IPS-NIHi11 (cell line): ENCODE results near the gene C12orf60.
A peak's percentile ranks its signal among the peaks of the same experiment; 100 is the strongest.

Experiments
- DNase-seq: peaks from one replicate; pipeline ENCODE4 v3.0.0; 2012; ENCODE audit warnings: mixed read lengths, low spot score

The C12orf60 gene

GRCh38 chr12:14834509-14834908 lies 31.0 kb downstream of the C12orf60 start:
- DNase-seq, result no peak

GRCh38 chr12:14836336-14837210 lies 33.1 kb downstream of the C12orf60 start:
- no peak for DNase-seq

GRCh38 chr12:14839262-14839661 lies 35.8 kb downstream of the C12orf60 start:
- no peak for DNase-seq

GRCh38 chr12:14840616-14841015 lies 37.1 kb downstream of the C12orf60 start:
- DNase-seq, result no peak

- DNase-seq, result peak; percentile 38
Observed at GRCh38 chr12:14841761-14842160, 38.3 kb downstream of the C12orf60 start.

- no peak for DNase-seq
Observed at GRCh38 chr12:14842315-14842714, 38.8 kb downstream of the C12orf60 start.

- no peak for DNase-seq
Observed at GRCh38 chr12:14843425-14843887, 40.0 kb downstream of the C12orf60 start, which contains the start of gene ART4. Gene ART4, minus strand, starts transcription at chr12:14843526. Its CDS starts 413 bp downstream, at chr12:14843113.

GRCh38 chr12:14844401-14844800 lies 40.9 kb downstream of the C12orf60 start:
- no peak for DNase-seq

- DNase-seq, result peak; percentile 72
Observed at GRCh38 chr12:14845350-14845750, 41.9 kb downstream of the C12orf60 start.

GRCh38 chr12:14846042-14846587 lies 42.6 kb downstream of the C12orf60 start:
- DNase-seq, result no peak

GRCh38 chr12:14846876-14847580 lies 43.6 kb downstream of the C12orf60 start:
- DNase-seq, result no peak

GRCh38 chr12:14849661-14850060 lies 46.2 kb downstream of the C12orf60 start:
- no peak for DNase-seq

GRCh38 chr12:14850929-14851663 lies 47.6 kb downstream of the C12orf60 start:
- no peak for DNase-seq

- DNase-seq, result peak; percentile 12
Observed at GRCh38 chr12:14852880-14853279, 49.4 kb downstream of the C12orf60 start.

GRCh38 chr12:14853961-14854360 lies 50.5 kb downstream of the C12orf60 start:
- no peak for DNase-seq

GRCh38 chr12:14854586-14855183 lies 51.2 kb downstream of the C12orf60 start:
- DNase-seq, result no peak

GRCh38 chr12:14858513-14858912 lies 55.0 kb downstream of the C12orf60 start:
- DNase-seq, result no peak

- no peak for DNase-seq
Observed at GRCh38 chr12:14860490-14860889, 57.0 kb downstream of the C12orf60 start.

- DNase-seq, result no peak
Observed at GRCh38 chr12:14868916-14869506, 65.5 kb downstream of the C12orf60 start.

GRCh38 chr12:14871247-14871646 lies 67.8 kb downstream of the C12orf60 start:
- DNase-seq, result no peak

- DNase-seq, result no peak
Observed at GRCh38 chr12:14871886-14872285, 68.4 kb downstream of the C12orf60 start.
